GM23338 (cell line): ENCODE results near the gene CACNG6. TPM values are rescaled to one million over a fixed set of nuclear protein-coding genes. Genes with fewer than 3 reads are reported as not detected.

Experiments used
- ATAC-seq: fragments of 200-7000 bp; cut with Tn5 transposase; 3 replicates; pipeline ENCODE4 v1.9.1; 2020
- DNase-seq: peaks from one replicate; pipeline ENCODE4 v3.0.0-alpha.2; 2015; ENCODE audit warnings: low spot score
- H2AFZ ChIP-seq: fragments of 200-600 bp; sonication (generic); 2 replicates; pipeline ENCODE4 v1.8.0; 2016; ENCODE audit warnings: antibody characterized with exemption, mild to moderate bottlenecking, moderate library complexity
- H3F3A ChIP-seq: fragments of 200-600 bp; sonication (generic); replicated peaks from 2 replicates; pipeline ENCODE4 v1.8.0; 2017; ENCODE audit warnings: antibody characterized with exemption, mixed run types, low read depth
- H3K27ac ChIP-seq: fragments of 200-600 bp; sonication (generic); 2 replicates; pipeline ENCODE4 v1.6.1; 2016; ENCODE audit warnings: low read depth
- H3K27me3 ChIP-seq: fragments of 200-600 bp; sonication (generic); 2 replicates; pipeline ENCODE4 v1.8.0; 2016; ENCODE audit warnings: mild to moderate bottlenecking, mixed run types, moderate library complexity; ENCODE audit not compliant: insufficient read depth
- H3K36me3 ChIP-seq: fragments of 200-600 bp; sonication (generic); 2 replicates; pipeline ENCODE4 v1.8.0; 2016; ENCODE audit warnings: mild to moderate bottlenecking; ENCODE audit not compliant: insufficient read depth
- H3K4me1 ChIP-seq: fragments of 200-600 bp; sonication (generic); 2 replicates; pipeline ENCODE4 v1.8.0; 2016; ENCODE audit warnings: mild to moderate bottlenecking, moderate library complexity; ENCODE audit not compliant: insufficient read depth
- H3K4me2 ChIP-seq: fragments of 200-600 bp; sonication (generic); 2 replicates; pipeline ENCODE4 v1.7.1; 2017; ENCODE audit warnings: mixed run types
- H3K4me3 ChIP-seq: fragments of 200-600 bp; sonication (generic); 2 replicates; pipeline ENCODE4 v1.6.1; 2016; ENCODE audit warnings: mixed run types
- H3K79me2 ChIP-seq: fragments of 200-600 bp; sonication (generic); replicated peaks from 2 replicates; pipeline ENCODE4 v1.8.0; 2017; ENCODE audit warnings: mild to moderate bottlenecking; ENCODE audit not compliant: insufficient read depth
- H3K9me2 ChIP-seq: fragments of 200-600 bp; sonication (generic); 2 replicates; pipeline ENCODE4 v1.8.0; 2017; ENCODE audit not compliant: insufficient read depth
- H4K20me1 ChIP-seq: fragments of 200-600 bp; sonication (generic); replicated peaks from 2 replicates; pipeline ENCODE4 v1.8.0; 2017; ENCODE audit warnings: mild to moderate bottlenecking; ENCODE audit not compliant: insufficient read depth
- H3K27ac Mint-ChIP-seq: 2 replicates; pipeline ENCODE4 v1.8.0; 2020; ENCODE audit warnings: inconsistent platforms, mild to moderate bottlenecking, moderate library complexity, mixed read lengths
- H3K27me3 Mint-ChIP-seq: 3 replicates; pipeline ENCODE4 v1.8.0; 2022; ENCODE audit warnings: low read depth, mild to moderate bottlenecking, moderate library complexity, mixed read lengths, inconsistent platforms; ENCODE audit not compliant: insufficient read depth, poor library complexity
- H3K36me3 Mint-ChIP-seq: 3 replicates; pipeline ENCODE4 v1.8.0; 2021; ENCODE audit warnings: low read depth, mild to moderate bottlenecking, inconsistent platforms, moderate library complexity, mixed read lengths
- H3K4me1 Mint-ChIP-seq: 3 replicates; pipeline ENCODE4 v1.8.0; 2020; ENCODE audit warnings: mild to moderate bottlenecking, inconsistent platforms, mixed read lengths
- H3K4me3 Mint-ChIP-seq: 3 replicates; pipeline ENCODE4 v1.8.0; 2021; ENCODE audit warnings: moderate library complexity, mild to moderate bottlenecking, inconsistent platforms, mixed read lengths
- H3K9me3 Mint-ChIP-seq: 3 replicates; pipeline ENCODE4 v1.8.0; 2020; ENCODE audit warnings: moderate library complexity, mild to moderate bottlenecking, inconsistent platforms, mixed read lengths
- CTCF ChIP-seq, 2 experiments: fragments of 200-600 bp in 1 of 2; sonication (generic) in 1 of 2; conservative IDR thresholded peaks; 2 replicates each; pipeline versions ENCODE4 v1.5.1 to v1.6.1; 2016 to 2017; ENCODE audit warnings: antibody characterized with exemption in 2 of 2, low read depth in 2 of 2, mild to moderate bottlenecking in 2 of 2, moderate library complexity in 1 of 2
- EZH2 ChIP-seq: fragments of 200-600 bp; sonication (generic); IDR thresholded peaks from one replicate; pipeline ENCODE4 v1.8.0; 2017; ENCODE audit warnings: antibody characterized with exemption, mild to moderate bottlenecking, low read depth; ENCODE audit not compliant: unreplicated experiment
- EZH2phosphoT487 ChIP-seq: fragments of 200-600 bp; sonication (generic); IDR thresholded peaks from one replicate; pipeline ENCODE4 v1.8.1; 2018; ENCODE audit warnings: antibody characterized with exemption; ENCODE audit not compliant: unreplicated experiment
- JUNB ChIP-seq: IDR thresholded peaks from one replicate; pipeline ENCODE4 v1.6.1; 2016; ENCODE audit warnings: antibody characterized with exemption; ENCODE audit not compliant: unreplicated experiment
- POLR2AphosphoS5 ChIP-seq: IDR thresholded peaks from 2 replicates; pipeline ENCODE4 v1.6.1; 2016; ENCODE audit warnings: antibody characterized with exemption, low read depth
- STAT1 ChIP-seq: IDR thresholded peaks from one replicate; pipeline ENCODE4 v1.6.1; 2016; ENCODE audit warnings: antibody characterized with exemption; ENCODE audit not compliant: unreplicated experiment
- ZNF114 ChIP-seq: fragments of 250-450 bp; sonication (Bioruptor Pico); IDR thresholded peaks from 2 replicates; pipeline ENCODE4 v1.5.0; 2020; ENCODE audit warnings: mild to moderate bottlenecking, moderate library complexity
- ZNF462 ChIP-seq: fragments of 250-450 bp; sonication (Bioruptor Pico); IDR thresholded peaks from 2 replicates; pipeline ENCODE4 v1.5.0; 2020; ENCODE audit warnings: mild to moderate bottlenecking, moderate library complexity
- polyA plus RNA-seq: library from polyadenylated mRNA; unstranded; fragments of >200 nt; fragmentation: Nextera tagmentation; extraction: Ambion mirVana; gene quantifications from 2 replicates; pipeline ENCODE4 v1.2.1, GENCODE V29; 2016
- total RNA-seq: library from RNA; depleted of rRNA; stranded (reverse); fragments of >200 nt; shearing (Covaris generic); gene quantifications from 2 replicates; pipeline ENCODE4 v1.2.3, GENCODE V29; 2014

The CACNG6 gene
- total and polyA plus RNA-seq, 2 experiments from 2014 or later = 0.38 to 1.5 TPM

- TF ChIP-seq CTCF (conservative IDR thresholded peaks at IDR 0.05; ENCODE audit: low read depth in 2 of 2) (no peak), ZNF462 (CRISPR knock-in tag) (no peak), ZNF114 (CRISPR knock-in tag) (no peak), EZH2 (no peak), JUNB (no peak), EZH2phosphoT487 (no peak), POLR2AphosphoS5 (no peak)
Observed at GRCh38 chr19:53966931-53967330, 24.5 kb upstream of the CACNG6 start (continued).

DNA sequence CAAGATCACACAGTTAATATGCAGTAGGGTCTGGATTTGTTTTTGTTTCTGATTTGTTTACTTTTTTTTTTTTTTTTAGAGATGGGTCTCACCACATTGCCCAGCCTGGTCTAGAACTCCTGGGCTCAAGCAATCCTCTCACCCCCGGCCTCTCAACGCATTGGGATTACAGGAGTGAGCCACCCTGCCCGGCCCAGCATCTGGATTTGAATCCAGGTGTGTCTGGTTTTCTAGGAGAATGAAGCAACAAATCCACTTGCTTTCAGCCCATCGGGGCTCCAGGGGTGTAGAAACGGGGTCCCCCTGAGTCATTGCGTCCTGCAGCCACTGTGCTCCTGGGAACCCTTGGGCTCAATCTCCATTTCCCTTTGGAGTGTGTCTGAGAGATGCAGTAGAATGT, 22.1 kb upstream of the CACNG6 start:
- ATAC-seq (no peak), DNase-seq (no peak)
- H3K27me3 Mint-ChIP-seq = peaks cover 5% of the 10 kb centered on the region
- H3K4me3 Mint-ChIP-seq = no peak overlapping the region
- H3K4me1 ChIP-seq = no peaks in the 10 kb centered on the region; the same call in 1 of the 2 replicates
- no peaks in the 10 kb centered on the region for H3K27me3 ChIP-seq
- H3K36me3 ChIP-seq = peaks cover 21% of the 10 kb centered on the region
- no peak overlapping the region for H3K27ac Mint-ChIP-seq
- H3K27ac ChIP-seq = no peak overlapping the region
- H3K9me3 Mint-ChIP-seq = no peaks in the 10 kb centered on the region
- H4K20me1 ChIP-seq = peaks cover 20% of the 10 kb centered on the region
- H3K4me1 Mint-ChIP-seq = peaks cover 15% of the 10 kb centered on the region
- H3K9me2 ChIP-seq = no peaks in the 10 kb centered on the region
- H2AFZ ChIP-seq = no peak overlapping the region
- no peak overlapping the region for H3K4me3 ChIP-seq
- H3K79me2 ChIP-seq = peaks cover 28% of the 10 kb centered on the region
- H3K36me3 Mint-ChIP-seq = peaks cover 76% of the 10 kb centered on the region
- H3F3A ChIP-seq = 0 out of 2 replicates have a peak, but pooled peaks cover 5% of the 10 kb centered on the region
- no peak overlapping the region for H3K4me2 ChIP-seq
- TF ChIP-seq EZH2 = no peak
- TF ChIP-seq STAT1 = no peak
- no peak for TF ChIP-seq ZNF462 (CRISPR knock-in tag)
